Mesothelial cell of epicardium (in vitro differentiated cells): ENCODE measurements around the gene SLC24A3. TPM values are rescaled to one million over a fixed set of nuclear protein-coding genes. Genes with fewer than 3 reads are reported as not detected.

Experiments
- DNase-seq, 2 experiments: peaks; one replicate each; pipeline ENCODE4 v3.0.0; 2021; ENCODE audit warnings: low spot score in 2 of 2; ENCODE audit not compliant: unreplicated experiment in 2 of 2
- H3K27ac Mint-ChIP-seq: 2 replicates; pipeline ENCODE4 v1.8.0; 2021; ENCODE audit warnings: mixed read lengths
- H3K27me3 Mint-ChIP-seq: 2 replicates; pipeline ENCODE4 v1.8.0; 2021; ENCODE audit warnings: low read depth, mixed read lengths
- H3K36me3 Mint-ChIP-seq: 2 replicates; pipeline ENCODE4 v1.8.0; 2021; ENCODE audit warnings: mixed read lengths
- H3K4me1 Mint-ChIP-seq: 2 replicates; pipeline ENCODE4 v1.8.0; 2021; ENCODE audit warnings: mixed read lengths
- H3K4me3 Mint-ChIP-seq: 2 replicates; pipeline ENCODE4 v1.8.0; 2021; ENCODE audit warnings: mild to moderate bottlenecking, moderate library complexity, mixed read lengths
- H3K9me3 Mint-ChIP-seq: 2 replicates; pipeline ENCODE4 v1.8.0; 2021; ENCODE audit warnings: mixed read lengths
- total RNA-seq: library from RNA; stranded (reverse); gene quantifications from 3 replicates; pipeline ENCODE4 v1.2.1, GENCODE V29; 2021
- TF ChIP-seq, protein P1 (sequence below): fragments of 200-600 bp; sonication (generic); IDR thresholded peaks from one replicate; pipeline ENCODE4 v1.5.0; 2021; ENCODE audit warnings: antibody characterized with exemption; ENCODE audit not compliant: unreplicated experiment

Gene SLC24A3
- total RNA-seq, 1 donor from 2014 or later: 3.2 TPM

DNA sequence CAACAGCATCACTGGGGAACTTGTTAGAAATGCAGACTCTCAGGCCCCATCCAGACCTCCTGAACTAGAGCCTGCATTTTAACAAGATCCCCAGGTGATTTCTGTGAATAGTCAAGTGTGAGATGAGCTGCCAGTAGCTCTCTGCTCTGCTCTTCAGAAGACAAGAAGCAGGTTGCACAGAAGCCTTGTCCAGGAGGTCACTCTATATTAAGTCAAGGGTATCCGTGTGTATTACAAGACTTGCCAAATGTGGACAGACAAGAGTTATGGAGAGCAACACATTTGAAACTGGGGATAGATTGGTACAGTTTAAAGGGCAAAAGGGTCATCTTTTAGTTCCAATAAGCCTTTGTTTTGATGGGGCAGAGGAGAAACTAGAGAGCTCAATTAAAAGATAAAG lies 522.4 kb downstream of the SLC24A3 start:
- TF ChIP-seq, protein P1, sequence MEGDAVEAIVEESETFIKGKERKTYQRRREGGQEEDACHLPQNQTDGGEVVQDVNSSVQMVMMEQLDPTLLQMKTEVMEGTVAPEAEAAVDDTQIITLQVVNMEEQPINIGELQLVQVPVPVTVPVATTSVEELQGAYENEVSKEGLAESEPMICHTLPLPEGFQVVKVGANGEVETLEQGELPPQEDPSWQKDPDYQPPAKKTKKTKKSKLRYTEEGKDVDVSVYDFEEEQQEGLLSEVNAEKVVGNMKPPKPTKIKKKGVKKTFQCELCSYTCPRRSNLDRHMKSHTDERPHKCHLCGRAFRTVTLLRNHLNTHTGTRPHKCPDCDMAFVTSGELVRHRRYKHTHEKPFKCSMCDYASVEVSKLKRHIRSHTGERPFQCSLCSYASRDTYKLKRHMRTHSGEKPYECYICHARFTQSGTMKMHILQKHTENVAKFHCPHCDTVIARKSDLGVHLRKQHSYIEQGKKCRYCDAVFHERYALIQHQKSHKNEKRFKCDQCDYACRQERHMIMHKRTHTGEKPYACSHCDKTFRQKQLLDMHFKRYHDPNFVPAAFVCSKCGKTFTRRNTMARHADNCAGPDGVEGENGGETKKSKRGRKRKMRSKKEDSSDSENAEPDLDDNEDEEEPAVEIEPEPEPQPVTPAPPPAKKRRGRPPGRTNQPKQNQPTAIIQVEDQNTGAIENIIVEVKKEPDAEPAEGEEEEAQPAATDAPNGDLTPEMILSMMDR: no peak
- Mint-ChIP-seq H3K27ac (peak overlapping the region; percentile 74), H3K4me3 (no peak overlapping the region), H3K9me3 (no peaks in the 10 kb centered on the region), H3K27me3 (no peaks in the 10 kb centered on the region), H3K4me1 (peaks cover 44% of the 10 kb centered on the region), H3K36me3 (no peaks in the 10 kb centered on the region)
- DNase-seq: no peak

DNA sequence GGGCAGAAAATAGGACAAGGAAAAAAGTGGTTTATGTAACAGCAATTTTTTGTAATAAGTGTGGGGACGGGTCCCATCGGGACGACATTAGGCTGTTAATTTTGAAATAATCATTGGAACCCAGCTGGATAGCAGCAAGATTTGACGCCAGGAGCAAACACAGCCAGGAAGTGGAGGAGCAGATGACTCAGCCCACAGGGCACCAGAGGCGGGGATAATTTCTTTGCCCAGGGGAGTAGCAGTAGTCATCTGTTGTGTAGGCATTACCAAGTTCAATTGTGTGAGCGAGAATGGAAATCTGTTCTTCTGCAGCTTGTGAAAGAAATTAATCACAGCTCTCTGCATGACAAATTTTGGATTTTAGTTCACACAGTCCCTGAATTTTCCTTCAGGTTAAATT lies 523.0 kb downstream of the SLC24A3 start:
- no peaks in the 10 kb centered on the region for H3K36me3 Mint-ChIP-seq
- H3K4me3 Mint-ChIP-seq: no peak overlapping the region
- H3K27ac Mint-ChIP-seq: peak overlapping the region; percentile 74
- DNase-seq: no peak
- peaks cover 44% of the 10 kb centered on the region for H3K4me1 Mint-ChIP-seq
- H3K9me3 Mint-ChIP-seq: no peaks in the 10 kb centered on the region
- H3K27me3 Mint-ChIP-seq: no peaks in the 10 kb centered on the region
- TF ChIP-seq, protein P1: no peak

DNA sequence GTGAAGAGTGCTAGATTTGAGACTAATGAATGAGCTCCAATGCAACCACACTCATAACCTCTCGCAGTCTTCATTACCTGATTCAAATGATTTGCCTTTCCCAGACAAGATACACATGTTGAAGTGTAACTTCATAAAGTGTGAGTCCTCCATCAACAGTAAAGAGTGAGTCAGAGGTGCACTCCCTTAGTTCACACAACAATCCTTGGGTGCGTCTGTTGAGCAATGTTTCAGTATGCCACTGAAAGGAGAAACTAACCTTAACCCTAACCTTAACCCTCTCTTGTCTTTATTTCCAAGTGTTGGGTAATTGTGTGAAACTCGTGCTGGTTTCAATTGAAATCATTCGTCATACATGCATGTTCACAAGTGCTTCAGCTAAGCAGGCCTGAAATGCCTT lies 524.6 kb downstream of the SLC24A3 start:
- peaks cover 44% of the 10 kb centered on the region for H3K4me1 Mint-ChIP-seq
- no peak for DNase-seq
- H3K9me3 Mint-ChIP-seq: no peaks in the 10 kb centered on the region
- no peaks in the 10 kb centered on the region for H3K36me3 Mint-ChIP-seq
- TF ChIP-seq, protein P1: no peak
- no peaks in the 10 kb centered on the region for H3K27me3 Mint-ChIP-seq
- H3K4me3 Mint-ChIP-seq: no peak overlapping the region
- peak overlapping the region; percentile 93 for H3K27ac Mint-ChIP-seq

DNA sequence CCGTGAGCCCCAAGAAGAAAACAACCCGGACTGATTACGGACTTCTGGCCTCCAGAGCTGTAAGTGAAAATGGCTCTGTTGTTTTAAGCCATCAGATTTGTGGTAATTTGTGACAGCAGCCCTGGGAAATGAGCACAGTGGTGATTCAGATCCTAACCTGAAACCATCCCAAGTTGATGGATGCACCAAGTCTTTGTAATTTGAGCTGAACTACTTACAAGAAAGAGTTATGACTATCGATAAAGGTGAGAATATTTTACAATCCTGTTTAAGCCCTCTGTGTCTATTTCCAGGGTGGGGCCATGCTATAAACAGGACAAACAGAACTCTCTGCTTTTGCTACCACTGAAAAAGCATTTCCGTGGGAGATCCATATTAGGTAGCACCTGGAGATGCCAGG lies 526.5 kb downstream of the SLC24A3 start:
- Mint-ChIP-seq H3K4me3 (no peak overlapping the region), H3K4me1 (peaks cover 34% of the 10 kb centered on the region), H3K27ac (no peak overlapping the region), H3K36me3 (no peaks in the 10 kb centered on the region), H3K27me3 (no peaks in the 10 kb centered on the region), H3K9me3 (no peaks in the 10 kb centered on the region)
- TF ChIP-seq, protein P1: no peak
- DNase-seq: no peak

DNA sequence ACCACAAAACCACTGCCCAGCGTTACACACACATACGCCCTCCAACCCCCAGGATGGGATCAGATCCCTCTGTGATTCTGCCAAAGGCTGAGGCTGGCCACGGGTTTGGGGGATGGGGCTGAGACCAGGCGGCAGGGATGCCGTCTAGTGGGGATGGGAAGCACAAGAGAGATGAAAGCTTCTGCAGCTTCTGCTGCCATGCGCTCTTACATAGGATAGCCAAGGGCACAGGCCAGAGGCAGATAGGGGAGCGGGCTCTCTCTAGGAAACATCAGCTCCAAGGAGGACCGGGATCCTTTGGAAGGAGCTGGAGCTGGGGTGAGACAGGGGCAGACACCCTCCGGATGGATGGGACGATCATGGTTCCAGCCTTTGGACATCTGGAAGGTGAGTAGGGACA lies 526.9 kb downstream of the SLC24A3 start:
- peaks cover 31% of the 10 kb centered on the region for H3K4me1 Mint-ChIP-seq
- no peaks in the 10 kb centered on the region for H3K36me3 Mint-ChIP-seq
- TF ChIP-seq, protein P1: no peak
- H3K4me3 Mint-ChIP-seq: no peak overlapping the region
- no peaks in the 10 kb centered on the region for H3K27me3 Mint-ChIP-seq
- no peaks in the 10 kb centered on the region for H3K9me3 Mint-ChIP-seq
- no peak for DNase-seq
- H3K27ac Mint-ChIP-seq: no peak overlapping the region

DNA sequence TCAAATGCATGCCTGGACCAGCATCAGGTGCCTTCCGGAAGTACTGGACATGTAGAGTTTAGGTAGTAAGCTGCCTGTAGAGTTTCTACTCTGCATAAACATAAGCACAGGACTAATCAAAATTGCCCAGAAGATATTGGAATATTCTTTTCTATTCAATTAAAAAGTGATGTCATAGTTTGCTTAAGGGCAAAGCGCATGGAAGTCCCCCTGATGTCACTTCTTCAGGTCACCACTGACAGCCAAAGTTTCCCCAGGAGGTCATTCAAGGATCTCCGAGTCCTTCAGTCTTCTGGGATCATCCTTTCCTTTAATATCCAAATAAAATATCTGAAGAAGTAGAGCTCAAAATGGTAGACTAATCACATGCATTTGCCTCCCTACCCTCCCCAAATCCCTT lies 528.1 kb downstream of the SLC24A3 start:
- TF ChIP-seq, protein P1: no peak
- H3K4me3 Mint-ChIP-seq: no peak overlapping the region
- H3K27ac Mint-ChIP-seq: no peak overlapping the region

More for the DNA sequence above, 528.1 kb downstream of the SLC24A3 start:
- no peak for DNase-seq
- Mint-ChIP-seq H3K36me3 (no peaks in the 10 kb centered on the region), H3K4me1 (peaks cover 23% of the 10 kb centered on the region), H3K27me3 (no peaks in the 10 kb centered on the region), H3K9me3 (peaks cover 8% of the 10 kb centered on the region)
